GM12878 (cell line): ENCODE data around the gene GOLGA6A. TPM values are rescaled to one million over a fixed set of nuclear protein-coding genes. Genes with fewer than 3 reads are reported as not detected.

ENCODE experiments used
- ATAC-seq: fragments of 200-7000 bp; cut with Tn5 transposase; 3 replicates; pipeline ENCODE4 v1.9.1; 2020; ENCODE audit warnings: mild to moderate bottlenecking, moderate library complexity
- BruUV-seq: library from RNA; stranded (reverse); fragments of 400-500 nt; replicated peaks from 2 replicates; lab custom pipeline; 2021; lab: Mats Ljungman, UMichigan
- CTCF ChIA-PET: fragments of 300-600 bp; sonication (Branson Sonifier 250); formaldehyde crosslinking; extraction: SDS; loops from one replicate; lab custom pipeline; 2021; ENCODE audit warnings: inconsistent platforms; lab: Yijun Ruan, JAX
- POLR2A ChIA-PET: fragments of 350-600 bp; formaldehyde crosslinking; extraction: SDS; loops from one replicate; lab custom pipeline; 2021; ENCODE audit warnings: inconsistent platforms; lab: Charles Lee
- RAD21 ChIA-PET: fragments of 300-600 bp; sonication (Branson Sonifier 250); formaldehyde crosslinking; loops from one replicate; lab custom pipeline; 2023; ENCODE audit warnings: antibody characterized with exemption; ENCODE audit not compliant: unreplicated experiment; lab: Charles Lee
- SMC1A ChIA-PET: fragments of 300-600 bp; sonication (Branson Sonifier 250); formaldehyde crosslinking; loops from one replicate; lab custom pipeline; 2023; ENCODE audit not compliant: unreplicated experiment, uncharacterized antibody; lab: Charles Lee
- DNase-seq: peaks from one replicate; pipeline ENCODE4 v3.0.0-alpha.2; 2011; ENCODE audit warnings: low read depth, low spot score
- FAIRE-seq: peaks from 3 replicates; lab custom pipeline; 2011; peaks lifted over from hg19 to GRCh38; lab: Jason Lieb, UNC
- H2AFZ ChIP-seq: 2 replicates; pipeline ENCODE4 v1.6.0; 2011; ENCODE audit warnings: low read depth, low read length, control low read depth; ENCODE audit not compliant: control insufficient read depth
- H3K27ac ChIP-seq: 2 replicates; pipeline ENCODE4 v1.5.1; 2011; ENCODE audit warnings: control low read depth; ENCODE audit not compliant: control insufficient read depth, insufficient read depth
- H3K27me3 ChIP-seq, 2 experiments: replicated peaks in 1 of 2; 2 replicates each; pipeline versions ENCODE4 v1.6.0 to v1.6.1; 2011; ENCODE audit warnings: low read length in 1 of 2; ENCODE audit not compliant: control insufficient read depth in 2 of 2, insufficient read depth in 2 of 2
- H3K36me3 ChIP-seq, 2 experiments: 2 replicates each; pipeline ENCODE4 v1.5.1; 2011; ENCODE audit warnings: low read length in 1 of 2; ENCODE audit not compliant: control insufficient read depth in 2 of 2, insufficient read depth in 2 of 2
- H3K4me1 ChIP-seq: 2 replicates; pipeline ENCODE4 v1.6.1; 2011; ENCODE audit warnings: mild to moderate bottlenecking, low read length, moderate library complexity, mixed read lengths; ENCODE audit not compliant: control insufficient read depth, insufficient read depth
- H3K4me2 ChIP-seq: 2 replicates; pipeline ENCODE4 v1.6.0; 2011; ENCODE audit warnings: control low read depth; ENCODE audit not compliant: control insufficient read depth, insufficient read depth
- H3K4me3 ChIP-seq: fragments of 200-600 bp; sonication (generic); 2 replicates; pipeline ENCODE4 v1.5.1; 2016
- H3K79me2 ChIP-seq: 2 replicates; pipeline ENCODE4 v1.6.0; 2011; ENCODE audit warnings: low read length; ENCODE audit not compliant: control insufficient read depth, insufficient read depth
- H3K9ac ChIP-seq: 2 replicates; pipeline ENCODE4 v1.8.0; 2011; ENCODE audit warnings: low read length, control low read depth, mixed read lengths; ENCODE audit not compliant: control insufficient read depth, insufficient read depth
- H3K9me3 ChIP-seq: replicated peaks from 3 replicates; pipeline ENCODE4 v1.5.1; 2011; ENCODE audit warnings: mild to moderate bottlenecking, low read length; ENCODE audit not compliant: control insufficient read depth, insufficient read depth
- H4K20me1 ChIP-seq: 2 replicates; pipeline ENCODE4 v1.6.0; 2011; ENCODE audit not compliant: control insufficient read depth, insufficient read depth
- EP300 ChIP-seq, 2 experiments: fragments of 150-350 bp in 1 of 2; IDR thresholded peaks; 2 replicates each; pipeline ENCODE4 v1.6.1; 2011 to 2012; ENCODE audit warnings: low read depth in 2 of 2, low read length in 2 of 2, borderline replicate concordance in 1 of 2, improper control_type of control experiment in 1 of 2, inconsistent platforms in 1 of 2; ENCODE audit not compliant: control insufficient read depth in 1 of 2
- EZH2 ChIP-seq: IDR thresholded peaks from 2 replicates; pipeline ENCODE4 v1.6.1; 2012; ENCODE audit warnings: low read depth, mild to moderate bottlenecking, control low read depth, inconsistent platforms, low read length, borderline replicate concordance; ENCODE audit not compliant: control insufficient read depth
- FOXM1 ChIP-seq: IDR thresholded peaks from 2 replicates; pipeline ENCODE4 v1.6.1; 2012; ENCODE audit warnings: low read depth, mild to moderate bottlenecking, inconsistent platforms, low read length, moderate library complexity
- HDAC6 ChIP-seq: fragments of 200-600 bp; sonication (generic); IDR thresholded peaks from one replicate; pipeline ENCODE4 v1.8.0; 2017; ENCODE audit warnings: antibody characterized with exemption; ENCODE audit not compliant: unreplicated experiment
- NRF1 ChIP-seq: conservative IDR thresholded peaks from 2 replicates; pipeline ENCODE4 v1.6.1; 2011; ENCODE audit warnings: mild to moderate bottlenecking, low read depth, low read length, improper control_type of control experiment
- PAX5 ChIP-seq: IDR thresholded peaks from 2 replicates; pipeline ENCODE4 v1.6.1; 2011; ENCODE audit warnings: low read depth, low read length, borderline replicate concordance
- POU2F2 ChIP-seq: IDR thresholded peaks from 3 replicates; pipeline ENCODE4 v1.6.1; 2011; ENCODE audit warnings: low read depth, mild to moderate bottlenecking, low read length, borderline replicate concordance
- RCOR1 ChIP-seq: conservative IDR thresholded peaks from 2 replicates; pipeline ENCODE4 v1.6.1; 2012; ENCODE audit warnings: low read depth, low read length, improper control_type of control experiment
- SMAD1 ChIP-seq: fragments of 450-650 bp; IDR thresholded peaks from 2 replicates; pipeline ENCODE4 v1.6.1; 2018; ENCODE audit warnings: mild to moderate bottlenecking, low read depth; ENCODE audit not compliant: partially characterized antibody
- SMC3 ChIP-seq: IDR thresholded peaks from 2 replicates; pipeline ENCODE4 v1.6.1; 2011; ENCODE audit warnings: low read length, improper control_type of control experiment, borderline replicate concordance
- SP1 ChIP-seq: IDR thresholded peaks from one replicate; pipeline ENCODE4 v1.6.1; 2011; ENCODE audit warnings: low read depth, low read length
- SPI1 ChIP-seq: IDR thresholded peaks from 2 replicates; pipeline ENCODE4 v1.6.1; 2011; ENCODE audit warnings: low read depth, mild to moderate bottlenecking, low read length, moderate library complexity, borderline replicate concordance; ENCODE audit not compliant: insufficient read depth
- ZNF217 ChIP-seq: fragments of 450-650 bp; IDR thresholded peaks from 2 replicates; pipeline ENCODE4 v1.6.1; 2017; ENCODE audit warnings: antibody characterized with exemption, mild to moderate bottlenecking
- WGBS: methylation state at CpG from one replicate; pipeline ENCODE4 v1.1.6; 2016; ENCODE audit warnings: low lambda C conversion rate; ENCODE audit not compliant: insufficient replicate concordance, insufficient coverage; ENCODE audit errors: missing lambda C conversion rate; 5-methylcytosine and 5-hydroxymethylcytosine counted together
- in situ Hi-C: fragments of 300-500 bp; cut with MboI; formaldehyde crosslinking; loops from 9 replicates; pipeline ENCODE4 v1.14.3; 2018; ENCODE audit warnings: mixed read lengths
- intact Hi-C: fragments of 100-400 bp; cut with micrococcal nuclease; formaldehyde crosslinking; loops from one replicate; pipeline ENCODE4 v1.14.2; 2022; ENCODE audit not compliant: unreplicated experiment
- polyA plus RNA-seq, 11 experiments: library from polyadenylated mRNA; depleted of rRNA in 4 of 11; unstranded in 6 of 11; stranded (reverse) in 5 of 11; fragments of >200 nt; fragmentation: Nextera tagmentation in 4 of 11; fragmentation: Illumina TruSeq in 1 of 11; extraction: Ambion mirVana in 4 of 11; extraction: Trizol in 1 of 11; gene quantifications; 1 replicate in 1 of 11; 2 replicates in 10 of 11; pipeline versions ENCODE4 v1.2.1 to v1.2.3, GENCODE V29; 2011 to 2016; ENCODE audit warnings: inconsistent platforms in 2 of 11, missing spikeins in 2 of 11, low read depth in 1 of 11
- total RNA-seq, 4 experiments: library from RNA; depleted of rRNA in 3 of 4; stranded (reverse); fragments of >200 nt in 3 of 4; fragmentation: Illumina TruSeq in 1 of 4; extraction: Trizol in 1 of 4; gene quantifications; 2 replicates each; pipeline versions ENCODE4 v1.2.1 to v1.2.3, GENCODE V29; 2013 to 2021
- TF ChIP-seq, protein P1 (sequence below): fragments of 450-650 bp; formaldehyde crosslinking; IDR thresholded peaks from 2 replicates; pipeline ENCODE4 v1.4.0; 2022; ENCODE audit warnings: mild to moderate bottlenecking, moderate library complexity
- TF ChIP-seq, protein P2 (sequence below): IDR thresholded peaks from 2 replicates; pipeline ENCODE4 v1.6.1; 2011; ENCODE audit warnings: borderline replicate concordance, low read depth, mild to moderate bottlenecking, moderate library complexity, mixed read lengths, low read length; ENCODE audit not compliant: insufficient read depth; ENCODE audit errors: extremely low read length

The GOLGA6A gene
- total and polyA plus RNA-seq, 10 of the 15 experiments (the other 5 are each of a cell fraction or from before 2014, with no cell fraction given) = not detected

DNA sequence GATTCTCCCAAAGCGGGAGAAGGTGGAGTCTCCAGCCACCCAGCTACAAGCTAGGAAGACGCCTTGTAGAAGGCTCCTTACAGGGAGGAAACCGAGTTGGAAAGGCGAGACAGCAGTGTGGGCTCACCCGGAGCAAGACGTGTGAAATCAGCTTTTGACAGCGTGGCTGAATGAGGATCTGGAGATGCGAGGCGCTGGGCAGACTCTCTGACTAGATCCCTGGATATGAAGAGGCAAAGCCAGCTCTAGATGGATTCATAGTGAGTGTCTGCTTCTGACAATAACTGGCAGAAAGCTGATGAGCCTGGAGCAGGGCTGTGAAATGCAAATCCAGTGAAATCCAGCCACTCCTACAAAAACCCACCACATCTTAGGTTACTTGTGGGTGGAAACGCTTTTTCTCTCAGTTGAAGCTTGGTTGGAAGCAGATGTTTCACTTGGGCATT is 41.0 kb downstream of the GOLGA6A start:
- DNase-seq (no peak), ATAC-seq (no peak), FAIRE-seq (no peak)
- ChIA-PET RAD21 (interaction anchor here (5.5 kb wide), 1 partner anchor 68 kb away, joined by 28 read pairs; no protein-coding TSS in a partner anchor), POLR2A (no interaction called here), CTCF (interaction anchor here (0.5 to 5.1 kb wide), 7 partner anchors 7 to 90 kb away, joined by 3 to 30 read pairs (median 4); no protein-coding TSS in a partner anchor), SMC1A (interaction anchor here (1.8 kb wide), 1 partner anchor 68 kb away, joined by 7 read pairs; no protein-coding TSS in a partner anchor)
- no peaks in the 10 kb centered on the region for H4K20me1 ChIP-seq
- no peak overlapping the region for H3K4me2 ChIP-seq
- no peak overlapping the region for H3K9ac ChIP-seq
- no peaks in the 10 kb centered on the region for H3K79me2 ChIP-seq
- H3K36me3 ChIP-seq = peaks cover 3 to 11% of the 10 kb centered on the region in 2 experiments
- H3K27me3 ChIP-seq = no peaks in the 10 kb centered on the region
- in situ Hi-C loops (no loop called here), intact Hi-C loops (no loop called here)
- no peaks in the 10 kb centered on the region for H3K9me3 ChIP-seq
- no peak overlapping the region for H3K4me3 ChIP-seq
- H3K27ac ChIP-seq = no peak overlapping the region
- BruUV-seq = no TSS peak
- no peaks in the 10 kb centered on the region for H3K4me1 ChIP-seq
- TF ChIP-seq SP1 (no peak), SMC3 (no peak), PAX5 (no peak), RCOR1 (no peak), FOXM1 (no peak), SPI1 (no peak), NRF1 (no peak), SMAD1 (no peak), POU2F2 (no peak), EZH2 (no peak), EP300 (IDR thresholded peaks at IDR 0.05; ENCODE audit: borderline replicate concordance in 1 of 2, control insufficient read depth in 1 of 2, low read depth in 2 of 2, low read length in 2 of 2) (no peak), HDAC6 (no peak), ZNF217 (no peak)
- TF ChIP-seq, protein P1, sequence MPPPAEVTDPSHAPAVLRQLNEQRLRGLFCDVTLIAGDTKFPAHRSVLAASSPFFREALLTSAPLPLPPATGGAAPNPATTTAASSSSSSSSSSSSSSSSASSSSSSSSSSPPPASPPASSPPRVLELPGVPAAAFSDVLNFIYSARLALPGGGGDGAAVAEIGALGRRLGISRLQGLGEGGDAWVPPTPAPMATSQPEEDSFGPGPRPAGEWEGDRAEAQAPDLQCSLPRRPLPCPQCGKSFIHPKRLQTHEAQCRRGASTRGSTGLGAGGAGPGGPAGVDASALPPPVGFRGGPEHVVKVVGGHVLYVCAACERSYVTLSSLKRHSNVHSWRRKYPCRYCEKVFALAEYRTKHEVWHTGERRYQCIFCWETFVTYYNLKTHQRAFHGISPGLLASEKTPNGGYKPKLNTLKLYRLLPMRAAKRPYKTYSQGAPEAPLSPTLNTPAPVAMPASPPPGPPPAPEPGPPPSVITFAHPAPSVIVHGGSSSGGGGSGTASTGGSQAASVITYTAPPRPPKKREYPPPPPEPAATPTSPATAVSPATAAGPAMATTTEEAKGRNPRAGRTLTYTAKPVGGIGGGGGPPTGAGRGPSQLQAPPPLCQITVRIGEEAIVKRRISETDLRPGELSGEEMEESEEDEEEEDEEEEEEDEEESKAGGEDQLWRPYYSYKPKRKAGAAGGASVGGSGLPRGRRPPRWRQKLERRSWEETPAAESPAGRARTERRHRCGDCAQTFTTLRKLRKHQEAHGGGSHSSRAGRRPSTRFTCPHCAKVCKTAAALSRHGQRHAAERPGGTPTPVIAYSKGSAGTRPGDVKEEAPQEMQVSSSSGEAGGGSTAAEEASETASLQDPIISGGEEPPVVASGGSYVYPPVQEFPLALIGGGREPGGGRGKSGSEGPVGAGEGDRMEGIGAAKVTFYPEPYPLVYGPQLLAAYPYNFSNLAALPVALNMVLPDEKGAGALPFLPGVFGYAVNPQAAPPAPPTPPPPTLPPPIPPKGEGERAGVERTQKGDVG (CRISPR knock-in tag) = no peak
- TF ChIP-seq, protein P2, sequence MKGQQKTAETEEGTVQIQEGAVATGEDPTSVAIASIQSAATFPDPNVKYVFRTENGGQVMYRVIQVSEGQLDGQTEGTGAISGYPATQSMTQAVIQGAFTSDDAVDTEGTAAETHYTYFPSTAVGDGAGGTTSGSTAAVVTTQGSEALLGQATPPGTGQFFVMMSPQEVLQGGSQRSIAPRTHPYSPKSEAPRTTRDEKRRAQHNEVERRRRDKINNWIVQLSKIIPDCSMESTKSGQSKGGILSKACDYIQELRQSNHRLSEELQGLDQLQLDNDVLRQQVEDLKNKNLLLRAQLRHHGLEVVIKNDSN = no peak
- H2AFZ ChIP-seq = no peak overlapping the region
- 99% methylated on average over 10 of the region's 10 CpGs for WGBS
